ENCODE results near the gene ETNPPL. TPM values are rescaled to one million over a fixed set of nuclear protein-coding genes. Genes with fewer than 3 reads are reported as not detected.
"Not testable (repeated sequence)": the region's sequence is repeated elsewhere in the genome, so short reads cannot be mapped to it uniquely, and the experiment has no call there.

The ETNPPL gene
- polyA plus RNA-seq, 1 donor = not detected

DNA sequence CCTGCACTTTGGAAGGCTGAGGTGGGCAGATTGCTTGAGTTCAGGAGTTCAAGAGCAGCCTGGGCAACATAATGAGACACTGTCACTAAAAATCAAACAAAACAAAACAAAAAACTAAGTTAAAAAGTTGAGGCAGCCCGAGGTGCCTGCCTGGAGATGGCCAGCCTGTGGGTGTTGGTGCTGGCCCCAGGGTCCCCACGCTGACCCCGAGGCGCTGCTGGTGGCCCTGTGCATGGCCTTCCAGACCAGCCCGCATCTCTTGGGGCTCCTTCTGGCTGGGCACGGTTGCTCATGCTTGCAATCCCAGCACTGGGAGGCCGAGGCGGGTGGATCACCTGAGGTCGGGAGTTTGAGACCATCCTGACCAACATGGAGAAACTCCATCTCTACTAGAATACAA, 4.4 kb downstream of the ETNPPL start:
- DNase-seq (ENCODE audit: low read depth) = no peak

DNA sequence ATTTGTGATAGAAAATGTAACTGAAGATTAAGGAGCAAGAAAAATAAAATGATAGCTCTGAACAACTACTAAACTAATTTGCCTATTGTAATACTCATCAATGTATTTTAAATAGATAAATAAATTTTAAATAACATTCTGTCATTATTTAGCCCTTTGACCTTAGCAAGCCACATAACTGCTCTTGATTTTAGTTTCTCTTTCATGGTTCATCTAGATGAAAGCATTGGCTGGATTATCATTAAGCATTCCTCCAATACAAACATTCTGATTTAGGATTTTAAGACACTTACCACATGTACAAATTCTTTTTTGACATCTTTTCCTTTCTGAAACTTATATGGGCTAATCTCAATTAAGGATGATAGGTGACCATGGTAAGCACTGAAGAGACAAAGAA, 8.5 kb downstream of the ETNPPL start:
- DNase-seq (ENCODE audit: low read depth) = no peak

DNA sequence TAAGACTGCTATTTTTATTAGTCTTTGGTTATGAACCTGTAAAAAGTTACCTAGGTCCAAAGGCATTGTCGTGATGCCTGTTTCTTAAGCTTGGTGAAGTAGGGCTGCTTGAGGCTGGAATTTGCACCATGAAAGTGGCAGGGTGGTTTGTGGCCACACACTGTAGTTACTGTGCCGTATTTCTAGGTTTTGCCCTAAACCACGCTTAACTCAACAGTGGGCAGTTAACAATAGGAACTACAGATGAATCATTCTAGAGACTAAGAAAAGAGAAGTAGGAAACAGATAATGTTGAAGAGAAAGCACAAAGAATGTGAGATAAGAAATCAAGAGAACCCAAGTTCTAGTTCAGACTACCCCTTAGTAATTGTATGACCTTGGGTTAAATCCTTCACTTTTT, 11.5 kb downstream of the ETNPPL start:
- no peak for DNase-seq (ENCODE audit: low read depth)

DNA sequence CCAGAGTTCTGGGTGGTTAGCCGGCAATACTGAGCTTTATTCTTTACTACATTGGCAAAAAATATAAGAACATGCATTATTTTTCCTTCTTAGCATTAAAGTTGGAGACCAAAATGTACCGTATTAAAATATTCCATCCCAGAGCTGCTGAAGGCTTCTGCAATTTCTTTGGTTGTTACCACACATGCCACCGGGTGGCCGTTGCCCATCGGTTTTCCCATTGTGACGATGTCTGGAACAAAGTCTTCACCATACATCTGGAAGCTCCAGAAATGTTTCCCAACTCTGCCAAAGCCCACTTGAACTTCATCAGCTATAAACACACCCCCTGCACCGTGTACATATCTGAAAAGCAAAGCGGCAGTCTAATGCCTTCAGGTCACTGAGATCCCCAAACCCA, 13.7 kb downstream of the ETNPPL start:
- DNase-seq (ENCODE audit: low read depth) = no peak

DNA sequence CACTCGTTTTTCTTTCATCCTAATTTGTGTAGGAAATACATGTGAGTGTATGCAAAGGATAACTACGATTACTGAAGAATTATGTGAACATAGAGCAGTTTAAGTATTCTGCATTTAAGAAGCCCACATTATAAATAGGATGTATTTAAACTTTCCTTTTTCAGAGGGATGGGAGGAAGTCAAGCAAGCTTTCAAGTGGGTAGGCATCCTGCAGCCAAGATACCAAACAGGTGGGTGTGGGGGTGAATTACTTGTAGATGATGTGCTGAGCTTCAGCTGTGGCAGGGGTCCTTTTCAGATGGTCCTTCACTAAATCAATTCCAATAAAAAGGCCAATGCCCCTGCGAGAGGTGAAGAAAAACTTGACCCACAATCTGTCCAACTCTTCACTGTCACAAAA, 16.3 kb downstream of the ETNPPL start:
- DNase-seq (ENCODE audit: low read depth) = no peak

DNA sequence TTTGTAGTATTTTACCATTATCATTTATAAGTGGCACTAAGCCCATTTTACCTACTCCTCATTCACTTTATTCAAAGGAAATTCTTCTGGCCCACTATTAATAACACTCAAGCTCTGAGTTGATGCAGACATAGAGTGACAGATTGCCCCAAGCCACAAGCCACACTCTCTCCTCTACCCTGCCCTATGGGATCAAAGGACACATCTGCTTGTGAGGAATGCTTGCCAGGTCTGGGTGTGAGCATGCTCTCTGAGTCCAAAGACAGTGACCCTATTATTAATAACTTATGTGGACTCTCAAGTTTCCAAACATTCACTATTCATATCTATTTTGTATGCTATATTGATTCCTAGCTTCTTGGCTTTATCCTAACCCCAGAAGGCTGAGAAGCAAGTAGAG, 18.5 kb downstream of the ETNPPL start:
- no peak for DNase-seq (ENCODE audit: low read depth)

DNA sequence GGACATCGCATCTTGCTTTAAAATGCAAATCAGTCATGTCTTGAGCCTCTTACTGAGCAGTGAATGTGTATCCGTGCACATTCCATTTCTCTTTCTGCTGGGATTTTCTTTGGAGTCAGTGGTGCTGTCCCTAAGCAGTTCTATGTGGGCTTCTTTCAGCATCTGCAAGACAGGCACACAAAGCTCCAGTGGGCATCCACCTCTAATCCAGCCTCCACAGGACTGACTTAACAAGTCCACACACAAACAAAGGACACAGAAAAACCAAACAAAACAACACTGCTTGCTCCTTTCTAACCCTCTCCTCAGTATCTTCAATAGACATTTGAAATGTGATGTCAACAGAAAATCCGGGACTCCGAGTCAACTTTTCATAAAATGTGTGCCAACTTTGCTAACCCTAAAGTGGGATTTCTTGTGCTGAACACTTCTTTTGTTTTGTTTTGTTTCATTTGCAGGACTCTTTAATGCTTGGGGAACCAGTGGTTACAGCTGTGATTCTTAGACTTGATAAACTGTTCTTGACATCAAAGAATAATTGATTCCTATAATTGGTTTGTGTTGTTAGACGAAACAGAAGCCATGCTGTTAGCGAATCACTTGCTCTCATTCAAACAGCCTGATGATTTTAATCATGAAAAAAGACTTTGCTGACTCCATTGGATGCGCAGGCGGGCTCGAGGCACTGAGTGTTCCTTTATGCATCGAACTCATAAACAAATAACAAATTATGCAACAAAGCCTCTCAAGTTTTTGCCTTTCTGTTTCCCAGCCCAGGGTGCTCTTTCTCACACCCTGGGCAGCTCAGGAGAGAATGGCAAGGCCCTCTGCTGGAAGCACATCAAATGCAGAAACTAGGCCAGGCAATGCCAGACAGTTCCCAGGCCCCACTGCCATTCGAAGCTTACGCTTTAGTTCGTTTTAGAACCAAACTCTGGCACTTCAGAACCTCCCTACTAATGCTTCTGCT, 20.1 kb downstream of the ETNPPL start:
- DNase-seq (ENCODE audit: low read depth) = no peak

DNA sequence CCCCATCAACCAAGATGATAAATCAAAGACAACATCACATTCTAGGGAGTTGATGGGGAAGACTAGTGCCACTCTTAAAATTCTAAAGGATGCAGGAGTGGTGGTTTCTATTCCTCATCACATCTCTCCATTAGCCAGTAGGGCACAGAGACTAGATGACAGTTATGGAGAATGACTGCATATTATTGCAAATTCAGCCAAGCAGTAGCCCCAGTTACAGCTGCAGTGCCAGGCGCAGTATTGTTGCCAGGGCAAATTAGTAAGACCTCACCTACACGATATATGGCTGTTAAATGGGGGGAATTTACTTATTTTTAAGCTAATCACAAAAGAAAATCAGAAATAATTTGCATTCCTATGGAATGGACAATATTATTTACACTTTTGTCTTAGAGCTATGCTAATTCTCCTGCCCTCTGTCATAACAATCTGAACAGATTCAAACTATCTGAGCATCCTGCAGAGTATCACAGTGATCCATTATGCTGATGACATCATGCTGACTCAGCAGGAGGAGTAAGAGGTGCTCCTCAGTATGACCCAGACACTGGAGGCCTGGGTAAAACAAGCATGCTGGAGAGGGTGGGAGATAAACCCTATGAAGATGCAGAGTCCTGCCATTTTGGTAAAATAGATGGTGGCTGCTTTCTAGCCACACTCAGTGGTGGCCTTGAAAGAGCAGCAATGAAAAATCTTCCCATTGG, 24.7 kb downstream of the ETNPPL start:
- no peak for DNase-seq (ENCODE audit: low read depth)

DNA sequence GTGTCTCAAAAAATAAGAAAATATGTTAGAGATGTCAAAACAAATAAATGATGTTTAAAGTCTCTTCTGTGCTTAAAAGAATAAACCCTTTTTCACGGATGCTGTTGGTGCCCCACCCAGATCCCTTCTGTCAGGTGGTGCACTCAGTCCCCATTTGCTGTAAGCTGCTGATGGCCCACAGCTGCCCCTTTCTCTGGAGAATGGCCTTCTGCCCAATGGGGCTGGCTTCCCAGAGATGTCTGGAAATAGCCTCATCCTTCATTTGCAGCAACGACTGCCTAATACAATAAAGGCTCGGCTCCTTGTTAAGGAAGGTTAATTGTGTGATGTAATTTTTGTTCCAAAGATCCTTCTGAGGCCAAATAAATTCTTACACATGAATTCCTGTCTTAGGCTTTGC, 31.8 kb downstream of the ETNPPL start:
- DNase-seq (ENCODE audit: low read depth) = no peak

DNA sequence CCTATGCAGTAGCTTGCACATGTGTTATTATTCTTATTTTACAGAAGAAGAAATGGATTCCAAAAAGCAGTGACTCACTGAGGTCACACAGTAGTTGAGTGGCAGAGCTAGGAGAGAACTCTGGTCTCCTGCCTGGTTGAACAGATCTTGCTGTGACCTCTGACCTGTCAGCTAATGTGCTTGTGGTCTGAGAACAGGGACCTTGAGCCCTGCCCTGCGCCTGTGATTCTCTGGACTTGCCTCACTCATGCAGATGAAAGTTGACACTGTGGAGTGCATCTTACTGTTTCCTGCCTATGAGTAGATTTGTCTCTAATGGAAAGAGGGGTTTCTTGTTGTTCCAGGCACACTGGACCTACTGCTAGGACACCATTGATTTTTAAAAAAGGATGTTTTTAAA, 32.3 kb downstream of the ETNPPL start:
- no peak for DNase-seq (ENCODE audit: low read depth)

DNA sequence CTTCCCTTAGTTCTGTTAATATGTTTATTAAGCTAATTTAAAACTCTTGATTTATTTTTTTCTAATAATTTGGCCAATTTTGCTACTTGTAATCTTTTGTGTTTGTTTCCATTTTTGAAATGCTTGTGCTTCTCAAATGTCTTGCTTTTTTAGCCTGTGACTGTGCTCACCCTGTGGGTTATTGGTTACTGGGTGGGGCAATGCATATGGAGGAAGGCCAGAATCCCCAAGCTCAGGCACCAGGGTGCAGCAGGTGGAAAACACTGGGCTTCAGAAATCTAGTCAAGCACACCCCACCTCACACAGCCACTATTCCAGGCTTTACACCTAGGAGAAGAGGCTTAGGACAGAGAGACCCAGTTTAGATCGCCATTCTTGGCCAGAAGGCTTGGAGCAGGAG, 33.1 kb downstream of the ETNPPL start:
- no peak for DNase-seq (ENCODE audit: low read depth)

DNA sequence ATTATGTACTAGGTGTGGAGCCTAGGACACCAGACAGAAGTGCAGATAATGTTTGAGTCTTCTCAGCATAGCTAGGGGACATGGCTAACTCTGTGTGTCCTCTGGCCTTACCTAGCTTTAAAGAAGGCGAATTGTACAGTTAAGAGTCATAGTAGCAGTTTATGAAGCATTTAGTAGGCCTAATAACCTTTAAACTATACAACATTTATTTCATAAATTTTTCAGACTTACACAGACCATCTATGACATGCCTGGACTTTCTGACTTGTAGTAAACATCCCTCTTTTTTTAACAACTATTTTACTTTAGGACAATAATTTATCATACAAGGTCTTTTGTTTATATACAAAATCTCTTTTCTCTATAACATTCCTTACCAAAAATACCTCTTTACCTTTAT, 37.4 kb downstream of the ETNPPL start:
- DNase-seq (ENCODE audit: low read depth) = no peak

DNA sequence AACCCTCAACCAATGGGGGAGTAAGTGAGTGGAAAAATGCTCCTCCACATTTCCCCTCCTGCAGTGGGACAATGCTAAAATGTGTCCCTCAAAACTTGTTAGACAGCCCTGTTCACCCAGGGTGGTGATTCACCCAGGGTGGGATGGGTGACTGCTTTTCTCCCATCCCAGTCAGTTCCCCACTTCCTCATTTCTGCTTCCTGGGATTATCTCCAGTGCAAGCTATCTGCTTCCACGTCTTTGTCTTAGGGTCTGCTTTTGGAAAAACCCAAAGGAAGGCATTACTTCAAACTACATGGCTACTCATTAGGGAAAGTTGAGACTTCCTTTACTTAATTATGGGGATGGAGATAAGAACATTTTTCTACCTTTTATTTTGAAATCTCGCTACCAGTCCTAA, 45.5 kb downstream of the ETNPPL start:
- DNase-seq (ENCODE audit: low read depth) = no peak

DNA sequence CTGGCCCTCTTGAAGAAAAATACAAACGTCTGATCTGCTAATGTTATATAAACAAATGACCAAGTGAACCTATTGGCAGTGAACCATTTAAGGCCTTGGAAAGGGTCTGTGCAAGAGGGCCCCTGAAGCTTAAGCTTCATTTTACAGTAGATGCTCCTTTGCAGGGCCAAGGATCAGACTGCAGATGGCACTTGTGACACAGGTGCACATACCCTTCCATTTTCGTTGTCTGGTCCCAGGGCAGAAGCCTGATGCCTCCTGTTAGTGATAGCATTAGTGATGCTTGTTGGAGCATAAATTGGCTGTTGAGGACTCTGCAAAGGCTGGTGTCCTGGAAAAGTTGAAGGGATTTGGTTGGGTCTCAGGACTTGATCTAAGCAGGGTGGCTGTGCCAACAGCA, 46.5 kb downstream of the ETNPPL start:
- DNase-seq (ENCODE audit: low read depth) = no peak

DNA sequence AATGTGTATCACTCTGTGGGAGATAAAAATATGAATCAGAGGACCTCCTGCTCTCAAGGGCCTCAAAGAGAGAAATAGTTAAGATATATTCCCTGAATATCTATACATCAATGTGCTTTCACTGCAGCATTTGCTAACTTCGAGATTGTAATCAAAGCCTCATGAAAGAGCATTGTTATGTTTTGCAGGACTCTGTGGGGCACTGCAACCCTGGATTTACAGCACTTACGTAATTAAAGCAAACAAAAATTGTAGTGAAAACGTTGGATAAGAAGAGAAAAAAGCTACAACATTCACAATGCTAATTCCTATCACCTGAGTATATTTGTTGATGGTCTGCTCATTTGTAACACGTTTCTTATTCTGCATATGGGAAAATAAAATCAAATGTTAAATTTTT, 48.0 kb downstream of the ETNPPL start:
- DNase-seq (ENCODE audit: low read depth) = no peak

DNA sequence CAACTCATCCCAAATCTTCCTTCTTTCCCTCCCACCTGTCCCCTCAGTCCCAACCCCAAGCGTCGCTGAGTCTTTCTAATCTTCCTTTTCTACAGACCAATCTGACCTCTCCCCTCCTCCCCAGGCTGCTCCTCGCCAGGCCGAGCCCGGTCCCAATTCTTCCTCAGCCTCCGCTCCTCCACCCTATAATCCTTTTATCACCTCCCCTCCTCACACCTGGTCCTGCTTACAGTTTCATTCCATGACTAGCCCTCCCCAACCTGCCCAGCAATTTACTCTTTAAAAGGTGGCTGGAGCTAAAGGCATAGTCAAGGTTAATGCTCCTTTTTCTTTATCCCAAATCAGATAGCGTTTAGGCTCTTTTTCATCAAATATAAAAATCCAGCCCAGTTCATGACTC, 52.3 kb downstream of the ETNPPL start:
- DNase-seq (ENCODE audit: low read depth) = not testable (repeated sequence)

DNA sequence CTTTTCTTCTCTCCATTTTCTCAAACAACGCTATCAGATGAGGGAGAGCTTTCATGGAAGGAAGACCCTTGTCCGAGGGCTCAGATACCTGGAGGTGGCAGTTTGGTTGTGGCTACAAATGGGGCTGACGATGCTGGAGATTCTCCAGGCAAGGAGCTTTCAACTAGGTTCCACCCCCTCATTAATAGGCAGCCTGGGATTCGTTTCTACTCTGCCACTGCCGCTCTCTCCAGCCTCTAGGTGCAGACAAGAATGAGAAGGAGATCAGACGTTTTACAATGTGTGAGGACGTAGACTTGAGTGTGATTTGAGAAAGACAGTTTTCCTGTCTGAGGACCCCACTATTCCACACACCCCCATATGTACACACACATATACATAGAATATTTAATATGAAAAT, 53.1 kb downstream of the ETNPPL start:
- no peak for DNase-seq (ENCODE audit: low read depth)

DNA sequence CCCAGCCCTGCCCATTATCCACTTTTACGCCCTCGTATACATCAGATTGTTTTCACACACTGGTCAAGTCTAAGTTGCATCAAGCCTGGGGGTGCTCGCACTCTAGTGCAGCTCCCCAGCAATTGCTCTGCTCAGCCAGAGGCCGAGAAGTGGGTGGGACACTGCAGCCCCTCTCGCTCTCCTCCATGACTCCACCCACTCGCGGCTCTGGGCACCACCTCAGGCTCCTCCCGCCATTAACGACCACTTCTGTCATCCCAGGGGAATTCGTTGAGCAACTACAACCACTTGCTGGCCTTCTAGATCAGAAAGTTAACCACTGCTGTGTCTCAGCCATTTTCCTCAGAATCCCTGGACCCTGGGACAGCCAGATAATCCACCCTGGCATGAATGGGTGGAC, 53.6 kb downstream of the ETNPPL start:
- no peak for DNase-seq (ENCODE audit: low read depth)

DNA sequence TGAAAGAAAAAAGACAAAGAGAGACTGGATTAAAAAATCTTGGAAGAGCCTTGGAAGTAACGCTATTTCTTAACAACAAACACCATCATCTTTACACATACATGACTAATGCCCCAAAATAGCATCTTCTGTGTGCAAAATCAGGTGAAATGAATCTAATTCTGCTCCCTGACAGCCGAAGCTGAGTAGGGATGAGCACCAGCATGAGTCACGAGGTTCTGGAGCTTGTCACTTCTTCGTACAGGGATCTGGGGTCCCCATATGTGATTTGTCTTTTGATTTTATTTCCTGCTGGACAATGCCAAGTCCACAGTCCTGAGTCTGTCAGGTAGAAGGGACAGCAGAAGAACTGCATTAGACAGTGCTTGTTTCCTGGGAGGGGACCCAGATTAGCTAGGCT, 56.6 kb downstream of the ETNPPL start:
- no peak for DNase-seq (ENCODE audit: low read depth)

DNA sequence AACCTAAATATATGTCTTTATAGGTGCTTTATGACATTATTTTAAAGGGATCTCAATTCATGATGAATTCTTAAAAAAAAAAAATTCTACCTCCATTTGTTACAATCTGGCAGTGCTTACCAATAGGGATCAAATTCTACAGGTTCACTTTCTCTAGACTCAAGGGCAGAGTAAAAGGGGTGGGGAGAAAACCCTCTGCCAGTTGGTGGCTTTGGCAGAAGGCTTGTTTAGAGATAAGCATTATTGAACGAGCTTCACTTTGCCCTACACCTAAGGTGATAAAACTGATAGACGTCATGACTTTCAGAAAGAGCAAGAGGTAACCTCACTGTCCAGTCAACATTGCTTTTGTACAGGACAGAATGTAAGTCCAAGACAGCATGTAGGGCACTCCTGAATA, 58.9 kb downstream of the ETNPPL start:
- DNase-seq (ENCODE audit: low read depth) = no peak

DNA sequence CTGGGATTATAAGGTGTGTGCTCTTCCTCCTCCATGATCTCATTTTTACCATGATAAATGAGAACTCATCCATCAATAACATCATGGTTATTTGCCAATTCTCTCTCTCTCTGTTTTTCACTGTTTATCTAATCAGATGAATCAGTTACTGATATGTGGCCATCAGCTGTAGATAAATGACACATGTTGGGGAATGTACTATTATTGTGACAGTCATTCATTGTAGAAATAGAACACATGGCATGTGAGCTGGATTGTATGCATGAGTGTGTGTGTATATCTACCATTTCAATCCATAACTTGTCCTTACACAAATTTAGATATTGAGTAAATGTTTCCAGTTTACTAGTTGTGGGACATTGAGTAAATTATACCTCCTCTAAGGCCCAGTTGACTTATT, 59.5 kb downstream of the ETNPPL start:
- no peak for DNase-seq (ENCODE audit: low read depth)

DNA sequence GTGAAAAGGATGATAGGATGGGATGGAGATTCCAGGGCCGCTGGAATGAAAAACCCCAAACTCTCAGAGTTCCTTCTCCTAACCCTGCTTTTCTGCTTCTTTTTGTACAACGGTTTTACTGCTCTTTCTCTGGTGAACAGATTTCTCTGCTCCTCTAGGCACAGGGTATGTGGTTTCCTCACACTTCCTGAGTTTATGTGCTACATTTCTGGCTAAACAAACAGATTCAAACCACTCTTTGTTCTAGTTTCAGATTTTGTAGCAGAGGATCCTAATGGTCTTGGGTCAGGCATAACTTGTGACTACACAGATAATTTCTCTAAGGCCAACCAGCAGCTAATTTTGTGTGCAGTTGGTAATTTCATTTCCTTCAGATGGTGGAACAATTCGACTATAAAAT, 59.9 kb downstream of the ETNPPL start:
- DNase-seq (ENCODE audit: low read depth) = no peak

DNA sequence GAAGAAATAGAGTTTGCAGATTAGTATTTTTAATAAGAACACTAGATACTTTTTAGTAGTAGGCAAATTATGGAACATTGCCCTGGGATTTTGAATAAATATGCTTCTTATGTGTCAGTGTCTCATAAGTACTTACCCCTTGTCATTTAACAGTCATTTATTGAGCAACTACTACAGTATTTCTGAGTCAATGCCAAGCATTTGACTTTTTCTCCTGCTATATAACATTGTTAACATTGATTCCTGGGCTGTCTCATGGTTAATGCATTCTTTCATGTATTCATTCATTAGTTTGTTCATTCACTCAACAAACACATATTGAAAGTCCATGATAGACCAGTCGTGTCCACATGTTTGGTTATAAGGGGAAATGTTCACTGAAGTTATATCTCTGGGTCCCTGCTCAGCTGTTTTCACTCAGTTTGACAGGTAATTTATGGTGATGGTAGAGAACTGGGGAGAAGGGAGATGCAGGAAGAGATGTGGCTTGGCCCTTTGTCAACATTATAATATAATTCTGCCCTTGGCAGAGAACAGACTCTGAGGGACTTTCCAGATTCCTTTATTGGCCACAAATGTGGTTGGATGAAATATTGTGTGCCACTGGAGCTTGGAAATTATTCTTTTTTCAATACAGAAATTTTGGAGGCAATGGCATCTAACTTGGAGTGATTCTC, 62.6 kb downstream of the ETNPPL start:
- DNase-seq (ENCODE audit: low read depth) = no peak
